Epithelial cell of esophagus (primary cell): Measurements from ENCODE around the gene GRIN2A.

Experiments
- DNase-seq: peaks from one replicate; pipeline ENCODE4 v3.0.0; 2010; ENCODE audit warnings: low read depth
- H3K4me3 ChIP-seq: 2 replicates; pipeline ENCODE4 v1.5.1; 2011; ENCODE audit warnings: mild to moderate bottlenecking, low read length, control low read depth
- TF ChIP-seq, protein P1 (sequence below): IDR thresholded peaks from 2 replicates; pipeline ENCODE4 v1.5.1; 2011; ENCODE audit warnings: low read depth, mild to moderate bottlenecking, low read length, control low read depth, inconsistent platforms; ENCODE audit not compliant: insufficient read depth; ENCODE audit errors: missing control alignments

The GRIN2A gene

DNA sequence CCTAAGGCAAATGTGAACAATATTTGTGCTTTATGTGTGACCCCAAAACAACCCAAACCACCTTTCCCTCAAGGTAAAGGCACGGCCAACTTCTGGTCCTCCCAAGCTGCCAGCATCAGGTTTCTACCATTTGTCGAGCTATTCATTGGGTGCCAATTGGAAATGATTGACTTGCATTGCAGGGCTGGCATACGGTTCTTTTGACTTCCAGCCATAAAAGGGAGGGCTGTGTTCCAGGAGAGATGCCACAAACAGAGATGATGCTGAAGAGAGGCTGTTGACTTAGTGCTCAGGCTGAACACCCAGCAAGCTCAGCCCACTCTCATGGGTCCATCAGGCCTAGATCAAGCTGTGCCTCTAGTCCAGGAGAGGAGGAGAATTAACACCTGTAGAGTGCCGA lies 252.4 kb downstream of the GRIN2A start:
- DNase-seq = no peak
- no peak overlapping the region for H3K4me3 ChIP-seq
- TF ChIP-seq, protein P1, sequence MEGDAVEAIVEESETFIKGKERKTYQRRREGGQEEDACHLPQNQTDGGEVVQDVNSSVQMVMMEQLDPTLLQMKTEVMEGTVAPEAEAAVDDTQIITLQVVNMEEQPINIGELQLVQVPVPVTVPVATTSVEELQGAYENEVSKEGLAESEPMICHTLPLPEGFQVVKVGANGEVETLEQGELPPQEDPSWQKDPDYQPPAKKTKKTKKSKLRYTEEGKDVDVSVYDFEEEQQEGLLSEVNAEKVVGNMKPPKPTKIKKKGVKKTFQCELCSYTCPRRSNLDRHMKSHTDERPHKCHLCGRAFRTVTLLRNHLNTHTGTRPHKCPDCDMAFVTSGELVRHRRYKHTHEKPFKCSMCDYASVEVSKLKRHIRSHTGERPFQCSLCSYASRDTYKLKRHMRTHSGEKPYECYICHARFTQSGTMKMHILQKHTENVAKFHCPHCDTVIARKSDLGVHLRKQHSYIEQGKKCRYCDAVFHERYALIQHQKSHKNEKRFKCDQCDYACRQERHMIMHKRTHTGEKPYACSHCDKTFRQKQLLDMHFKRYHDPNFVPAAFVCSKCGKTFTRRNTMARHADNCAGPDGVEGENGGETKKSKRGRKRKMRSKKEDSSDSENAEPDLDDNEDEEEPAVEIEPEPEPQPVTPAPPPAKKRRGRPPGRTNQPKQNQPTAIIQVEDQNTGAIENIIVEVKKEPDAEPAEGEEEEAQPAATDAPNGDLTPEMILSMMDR = no peak

DNA sequence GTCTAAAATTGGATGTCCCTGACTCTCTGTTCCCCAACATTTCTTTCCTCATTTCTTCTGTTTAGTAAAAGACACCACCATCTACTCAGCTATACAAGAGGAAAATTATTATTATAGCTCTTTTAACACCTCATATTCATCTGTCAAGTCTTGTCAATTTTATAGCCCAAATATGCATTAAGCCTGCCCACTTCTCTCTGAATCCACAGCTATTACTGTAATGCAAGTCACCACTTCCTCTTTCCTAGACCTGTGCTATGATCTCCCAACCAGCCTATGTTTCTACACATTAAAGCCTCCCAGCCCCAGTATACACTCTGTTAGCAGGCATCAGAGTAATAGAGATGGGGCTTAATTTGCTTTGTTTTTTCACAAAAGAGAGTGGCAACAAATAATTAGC lies 252.9 kb downstream of the GRIN2A start:
- TF ChIP-seq, protein P1 = no peak
- no peak overlapping the region for H3K4me3 ChIP-seq
- DNase-seq = no peak

DNA sequence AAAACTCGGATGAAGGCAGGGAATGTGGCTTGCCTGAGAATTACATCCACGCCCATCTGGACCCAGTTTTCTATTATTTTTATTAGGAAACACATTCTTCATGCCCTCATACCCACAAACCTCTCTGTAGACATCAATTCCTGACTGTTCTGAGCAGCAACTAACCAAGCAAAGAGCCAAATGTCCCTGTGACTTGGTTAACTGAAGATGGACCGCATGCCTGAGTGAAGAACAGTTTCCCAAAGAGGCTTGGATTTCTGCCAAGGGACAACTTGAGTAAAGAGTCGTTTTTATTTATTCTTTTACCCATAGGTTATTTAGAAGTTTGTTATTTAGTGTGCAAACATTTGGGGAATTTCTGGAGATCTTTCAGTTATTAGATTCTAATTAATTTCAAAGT lies 259.8 kb downstream of the GRIN2A start:
- no peak overlapping the region for H3K4me3 ChIP-seq
- DNase-seq = no peak
- TF ChIP-seq, protein P1 = no peak

DNA sequence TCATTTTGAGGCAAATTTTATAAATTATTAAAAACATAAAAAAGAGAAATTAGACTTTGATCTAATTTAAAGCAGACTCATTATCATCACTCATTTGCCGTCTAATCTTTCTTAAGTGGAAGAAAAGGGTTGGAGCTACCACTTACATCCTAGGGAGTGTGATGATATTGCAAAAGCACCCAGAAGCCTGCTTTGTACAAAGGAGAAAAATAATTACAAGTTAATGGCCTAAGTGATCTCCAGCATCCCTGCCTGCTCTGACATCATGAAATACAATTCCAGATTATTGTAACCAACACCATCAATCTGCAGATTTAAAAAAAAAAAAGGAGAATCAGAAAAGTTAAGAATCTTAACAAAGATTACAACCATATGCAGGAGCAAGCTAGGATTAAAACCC lies 260.2 kb downstream of the GRIN2A start:
- DNase-seq = no peak
- TF ChIP-seq, protein P1 = no peak
- H3K4me3 ChIP-seq = no peak overlapping the region

DNA sequence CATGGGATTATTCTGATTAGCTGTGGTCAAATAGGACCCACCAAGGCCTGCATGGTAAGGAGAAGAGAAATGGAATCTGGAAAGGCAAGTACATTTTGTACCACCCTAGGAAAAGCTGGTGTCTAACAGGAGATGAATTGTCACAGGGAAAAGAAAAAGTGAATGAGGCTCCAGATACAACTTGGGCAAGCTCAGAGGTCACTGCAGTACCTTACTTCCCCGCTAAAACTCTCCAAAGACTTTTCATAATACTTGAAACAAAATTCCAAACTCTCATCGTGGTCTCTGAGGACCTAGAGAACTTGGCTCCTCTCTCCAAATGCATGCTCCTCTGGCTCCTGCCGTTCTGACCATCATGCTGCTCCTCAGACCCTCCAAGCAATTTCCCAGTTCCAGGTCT lies 262.8 kb downstream of the GRIN2A start:
- TF ChIP-seq, protein P1 = no peak
- H3K4me3 ChIP-seq = no peak overlapping the region
- no peak for DNase-seq

DNA sequence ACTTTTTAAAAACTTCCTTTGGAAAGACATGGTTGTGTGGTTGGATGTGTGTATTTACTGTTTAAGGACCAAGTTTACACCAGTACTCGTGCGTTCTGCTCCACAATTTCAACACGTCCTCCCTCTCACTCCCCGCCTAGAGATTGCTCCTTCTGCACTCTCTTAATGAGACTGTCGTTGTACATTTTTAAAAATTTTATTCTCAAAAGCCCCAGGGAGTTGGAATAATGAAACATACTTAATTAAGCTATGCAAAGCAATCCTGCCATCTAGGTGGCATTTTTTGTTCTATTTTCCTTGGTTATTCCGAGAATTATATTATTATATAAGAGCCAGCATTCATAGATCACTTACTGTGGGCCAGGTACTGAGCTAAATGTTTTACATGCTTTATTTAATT lies 264.5 kb downstream of the GRIN2A start:
- TF ChIP-seq, protein P1 = no peak

DNA sequence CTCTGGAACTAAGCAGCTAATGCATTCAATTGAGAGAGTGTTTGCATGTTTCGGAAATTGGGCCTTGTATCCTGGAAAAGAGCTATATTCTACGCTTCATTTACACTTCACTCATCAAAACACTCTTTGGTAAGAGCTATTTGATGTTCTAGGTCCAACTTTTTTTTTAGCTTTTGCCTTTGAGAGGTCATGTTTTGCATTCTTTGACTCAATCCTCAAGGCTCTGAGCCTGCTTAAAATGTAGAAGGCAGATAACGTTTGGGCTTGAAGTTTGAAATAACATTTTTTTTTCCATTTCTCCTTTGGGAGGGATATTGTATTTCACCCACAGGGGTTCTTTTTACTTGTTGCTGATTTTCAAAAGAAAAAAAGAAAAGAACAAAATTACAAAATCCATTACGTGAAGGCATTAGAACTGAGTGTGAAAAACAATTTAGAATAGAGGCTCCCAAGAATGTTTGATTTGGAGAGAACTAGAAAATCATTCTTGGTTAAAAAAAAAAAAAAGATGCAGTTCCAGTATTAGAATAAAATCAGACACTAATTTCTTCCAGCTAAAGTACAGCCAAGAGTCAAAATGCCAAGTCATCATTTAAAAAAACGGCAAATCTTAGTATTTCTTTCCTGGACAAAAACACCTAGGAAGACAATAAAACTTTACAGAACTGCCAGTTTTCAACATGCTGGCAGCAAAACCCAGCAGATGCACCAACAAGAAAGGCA lies 268.5 kb downstream of the GRIN2A start:
- DNase-seq = no peak
- TF ChIP-seq, protein P1 = no peak
- H3K4me3 ChIP-seq = no peak overlapping the region

More for the DNA sequence above, 264.5 kb downstream of the GRIN2A start:
- no peak overlapping the region for H3K4me3 ChIP-seq
- DNase-seq = no peak
